ENCODE measurements around the gene DND1. TPM values are rescaled to one million over a fixed set of nuclear protein-coding genes. Genes with fewer than 3 reads are reported as not detected.
"Not testable (repeated sequence)": the region's sequence is repeated elsewhere in the genome, so short reads cannot be mapped to it uniquely, and the experiment has no call there.

Gene DND1
- polyA plus RNA-seq, 2 donors, result 0.76 to 1.9 TPM

DNA sequence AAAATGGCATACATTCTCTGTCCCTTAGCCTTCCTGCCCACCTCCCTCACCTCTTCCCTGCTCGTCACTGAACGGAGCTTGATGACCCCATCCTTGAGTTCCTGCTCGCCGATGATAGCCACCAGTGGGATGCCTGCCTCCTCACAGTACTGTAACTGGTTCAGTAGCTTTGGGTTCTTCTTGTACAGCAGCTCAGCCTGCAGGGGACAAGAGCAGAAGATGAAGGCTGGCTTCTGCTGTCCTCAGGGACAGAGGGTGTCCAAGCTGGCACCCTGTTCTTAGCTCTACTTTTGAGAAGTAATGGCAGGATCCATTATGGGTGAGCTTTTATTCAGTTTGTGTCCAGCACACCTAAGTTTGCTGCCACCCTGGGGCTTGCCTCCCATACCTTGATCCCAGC, 1.3 kb upstream of the DND1 start:
- Histone ChIP-seq H3K9me3 (ENCODE audit: control insufficient read depth in 2 of 2, insufficient read depth in 1 of 2, low read depth in 1 of 2, low read length in 1 of 2) (no peaks in the 10 kb centered on the region), H3K27me3 (ENCODE audit: control insufficient read depth in 1 of 2, insufficient read depth in 2 of 2, low read length in 2 of 2) (no peaks in the 10 kb centered on the region), H3K36me3 (ENCODE audit: control insufficient read depth in 2 of 2, insufficient read depth in 2 of 2, low read length in 1 of 2) (peaks cover 19 to 50% of the 10 kb centered on the region in 2 donors), H3K27ac (ENCODE audit: low read depth in 2 of 2, low read length in 1 of 2) (no peak overlapping the region), H3K4me1 (ENCODE audit: control insufficient read depth in 2 of 2, insufficient read depth in 2 of 2, low read length in 1 of 2) (no peaks in the 10 kb centered on the region), H3K4me3 (ENCODE audit: low read depth in 1 of 2, low read length in 2 of 2) (no peak overlapping the region)
- WGBS, 2 donors, result 92 to 95% methylated on average over 4 of the region's 4 CpGs

DNA sequence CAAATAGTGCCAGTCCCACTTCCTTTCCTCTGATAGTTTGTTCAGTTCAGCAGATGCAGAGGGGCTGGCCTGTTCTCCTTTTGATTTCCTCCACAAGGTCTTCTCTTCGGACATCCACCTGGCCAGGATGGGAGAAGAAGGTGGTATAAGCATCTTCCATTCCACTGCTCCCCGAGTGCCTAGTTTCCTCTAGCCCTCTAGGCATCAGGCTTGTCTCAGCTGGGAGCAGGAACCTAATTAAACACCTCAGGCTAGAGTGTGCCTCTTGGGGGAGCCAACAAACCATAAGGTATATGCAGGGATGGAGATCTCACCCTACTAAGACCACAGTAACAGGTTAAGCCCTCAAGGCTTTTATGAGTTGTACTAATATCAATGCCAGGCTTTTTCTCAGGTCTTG, 835 bp upstream of the DND1 start:
- WGBS, 2 donors, result 79 to 83% methylated on average over 2 of the region's 2 CpGs
- Histone ChIP-seq H3K27me3 (ENCODE audit: control insufficient read depth in 1 of 2, insufficient read depth in 2 of 2, low read length in 2 of 2) (no peaks in the 10 kb centered on the region), H3K9me3 (ENCODE audit: control insufficient read depth in 2 of 2, insufficient read depth in 1 of 2, low read depth in 1 of 2, low read length in 1 of 2) (no peaks in the 10 kb centered on the region), H3K4me3 (ENCODE audit: low read depth in 1 of 2, low read length in 2 of 2) (no peak overlapping the region), H3K36me3 (ENCODE audit: control insufficient read depth in 2 of 2, insufficient read depth in 2 of 2, low read length in 1 of 2) (peaks cover 23 to 54% of the 10 kb centered on the region in 2 donors), H3K4me1 (ENCODE audit: control insufficient read depth in 2 of 2, insufficient read depth in 2 of 2, low read length in 1 of 2) (no peaks in the 10 kb centered on the region), H3K27ac (ENCODE audit: low read depth in 2 of 2, low read length in 1 of 2) (no peak overlapping the region)

DNA sequence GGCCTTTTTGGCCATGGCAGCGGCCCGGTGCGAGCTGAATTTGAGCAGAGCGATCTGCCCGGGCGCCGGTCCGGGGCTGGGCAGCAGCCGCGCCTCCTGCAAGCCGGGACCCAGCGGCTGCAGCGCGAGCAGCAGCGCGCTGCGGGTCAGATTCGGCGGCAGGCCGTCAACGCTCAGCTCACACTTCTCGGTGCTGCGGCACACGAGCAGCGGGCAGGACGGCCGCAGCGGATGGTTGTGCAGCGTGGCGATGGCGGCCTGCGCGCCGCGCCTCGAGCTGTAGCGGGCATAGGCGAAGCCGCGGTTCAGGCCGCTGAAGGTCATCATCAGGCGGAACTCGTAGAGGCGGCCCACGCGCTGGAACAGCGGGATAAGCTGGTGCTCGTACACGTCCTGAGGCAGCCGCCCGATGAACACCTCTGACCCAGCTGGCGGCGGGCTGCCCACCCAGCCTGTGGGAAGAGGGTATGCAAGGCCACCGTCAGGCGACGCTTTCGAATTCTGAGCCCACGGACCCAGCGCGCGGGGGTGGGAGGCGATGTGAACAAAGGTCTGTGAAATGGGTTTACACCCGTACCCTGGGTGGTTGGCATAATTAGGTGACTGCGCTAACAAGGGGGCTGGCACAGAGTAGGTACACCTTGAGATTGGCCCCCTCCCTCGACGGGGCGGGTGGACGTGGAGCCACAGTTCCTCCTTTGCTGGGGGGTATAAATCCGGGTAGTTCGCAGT, 755 bp downstream of the DND1 start:
- no peaks in the 10 kb centered on the region for H3K27me3 ChIP-seq (ENCODE audit: control insufficient read depth in 1 of 2, insufficient read depth in 2 of 2, low read length in 2 of 2)
- H3K36me3 ChIP-seq (ENCODE audit: control insufficient read depth in 2 of 2, insufficient read depth in 2 of 2, low read length in 1 of 2), result peaks cover 37 to 65% of the 10 kb centered on the region in 2 donors
- no peaks in the 10 kb centered on the region for H3K9me3 ChIP-seq (ENCODE audit: control insufficient read depth in 2 of 2, insufficient read depth in 1 of 2, low read depth in 1 of 2, low read length in 1 of 2)
- no peak overlapping the region for H3K27ac ChIP-seq (ENCODE audit: low read depth in 2 of 2, low read length in 1 of 2)
- H3K4me3 ChIP-seq (ENCODE audit: low read depth in 1 of 2, low read length in 2 of 2), result no peak overlapping the region
- H3K4me1 ChIP-seq (ENCODE audit: control insufficient read depth in 2 of 2, insufficient read depth in 2 of 2, low read length in 1 of 2), result peaks cover 0 to 3% of the 10 kb centered on the region in 2 donors
- WGBS, 2 donors, result 55 to 60% methylated on average over 69 to 70 of the region's 70 CpGs

DNA sequence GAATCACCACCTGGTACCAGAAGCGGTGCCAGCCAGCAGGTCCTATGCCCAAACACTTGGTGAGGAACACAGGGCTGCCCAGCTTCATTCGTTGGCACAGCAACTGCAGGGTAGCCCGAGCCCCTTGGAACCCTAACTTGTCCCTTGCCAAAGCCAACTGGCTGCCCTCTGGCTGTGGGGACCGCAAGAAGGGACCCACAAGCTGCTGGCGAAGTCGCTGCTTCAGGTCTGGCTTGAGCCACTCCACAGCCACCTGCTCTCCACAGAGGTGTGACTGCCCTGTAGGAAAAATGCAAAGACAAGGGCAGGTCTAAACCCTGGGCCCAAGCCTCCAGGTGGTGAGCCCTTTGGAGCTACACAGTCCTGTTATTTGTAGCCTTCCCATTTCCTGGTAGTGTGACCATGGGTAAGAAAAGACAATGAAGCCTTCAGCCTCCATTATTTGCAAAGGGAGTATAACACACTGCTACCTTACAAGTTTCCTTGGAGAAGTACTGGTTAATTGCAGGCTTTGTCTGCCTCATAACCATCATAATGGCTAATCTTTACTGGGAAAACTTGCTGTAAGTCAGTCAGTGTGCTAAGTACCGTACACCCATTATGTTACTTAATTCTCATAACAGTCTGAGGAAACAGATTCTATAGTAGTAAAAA, 1.8 kb downstream of the DND1 start:
- H3K9me3 ChIP-seq (ENCODE audit: control insufficient read depth in 2 of 2, insufficient read depth in 1 of 2, low read depth in 1 of 2, low read length in 1 of 2), result no peaks in the 10 kb centered on the region
- 95 to 97% methylated on average over 4 to 6 of the region's 7 CpGs for WGBS, 2 donors
- H3K27me3 ChIP-seq (ENCODE audit: control insufficient read depth in 1 of 2, insufficient read depth in 2 of 2, low read length in 2 of 2), result no peaks in the 10 kb centered on the region
- H3K4me3 ChIP-seq (ENCODE audit: low read depth in 1 of 2, low read length in 2 of 2), result no peak overlapping the region
- peaks cover 29 to 55% of the 10 kb centered on the region in 2 donors for H3K36me3 ChIP-seq (ENCODE audit: control insufficient read depth in 2 of 2, insufficient read depth in 2 of 2, low read length in 1 of 2)
- no peak overlapping the region for H3K27ac ChIP-seq (ENCODE audit: low read depth in 2 of 2, low read length in 1 of 2)
- H3K4me1 ChIP-seq (ENCODE audit: control insufficient read depth in 2 of 2, insufficient read depth in 2 of 2, low read length in 1 of 2), result peaks cover 0 to 3% of the 10 kb centered on the region in 2 donors

DNA sequence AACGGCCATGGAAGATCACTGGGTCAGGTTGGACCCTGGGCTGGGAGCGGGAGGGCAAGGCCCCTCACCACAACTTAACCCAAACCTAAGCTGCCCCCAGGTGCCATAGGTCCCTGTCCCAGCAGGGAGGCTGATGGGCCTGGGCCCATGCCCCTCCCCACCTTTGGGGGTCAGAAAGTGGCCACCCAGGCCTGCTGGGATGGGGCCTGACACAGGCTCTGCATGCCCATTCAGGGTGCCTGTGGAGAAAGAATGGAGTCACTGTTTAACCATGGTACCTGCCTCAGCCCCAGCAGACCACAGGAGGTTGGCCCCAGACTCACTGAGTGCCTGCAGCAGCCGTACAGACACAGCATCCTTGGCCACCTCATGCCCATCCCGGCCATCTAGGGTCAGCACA, 2.3 kb downstream of the DND1 start:
- not testable (repeated sequence) for H3K4me3 ChIP-seq (ENCODE audit: low read depth in 1 of 2, low read length in 2 of 2); H3K4me1 ChIP-seq (ENCODE audit: control insufficient read depth in 2 of 2, insufficient read depth in 2 of 2, low read length in 1 of 2); H3K27me3 ChIP-seq (ENCODE audit: control insufficient read depth in 1 of 2, insufficient read depth in 2 of 2, low read length in 2 of 2); H3K9me3 ChIP-seq (ENCODE audit: control insufficient read depth in 2 of 2, insufficient read depth in 1 of 2, low read depth in 1 of 2, low read length in 1 of 2); H3K27ac ChIP-seq (ENCODE audit: low read depth in 2 of 2, low read length in 1 of 2)
- WGBS, 2 donors, result 92 to 95% methylated on average over 4 of the region's 4 CpGs
- peaks cover 27 to 52% of the 10 kb centered on the region in 2 donors for H3K36me3 ChIP-seq (ENCODE audit: control insufficient read depth in 2 of 2, insufficient read depth in 2 of 2, low read length in 1 of 2)

DNA sequence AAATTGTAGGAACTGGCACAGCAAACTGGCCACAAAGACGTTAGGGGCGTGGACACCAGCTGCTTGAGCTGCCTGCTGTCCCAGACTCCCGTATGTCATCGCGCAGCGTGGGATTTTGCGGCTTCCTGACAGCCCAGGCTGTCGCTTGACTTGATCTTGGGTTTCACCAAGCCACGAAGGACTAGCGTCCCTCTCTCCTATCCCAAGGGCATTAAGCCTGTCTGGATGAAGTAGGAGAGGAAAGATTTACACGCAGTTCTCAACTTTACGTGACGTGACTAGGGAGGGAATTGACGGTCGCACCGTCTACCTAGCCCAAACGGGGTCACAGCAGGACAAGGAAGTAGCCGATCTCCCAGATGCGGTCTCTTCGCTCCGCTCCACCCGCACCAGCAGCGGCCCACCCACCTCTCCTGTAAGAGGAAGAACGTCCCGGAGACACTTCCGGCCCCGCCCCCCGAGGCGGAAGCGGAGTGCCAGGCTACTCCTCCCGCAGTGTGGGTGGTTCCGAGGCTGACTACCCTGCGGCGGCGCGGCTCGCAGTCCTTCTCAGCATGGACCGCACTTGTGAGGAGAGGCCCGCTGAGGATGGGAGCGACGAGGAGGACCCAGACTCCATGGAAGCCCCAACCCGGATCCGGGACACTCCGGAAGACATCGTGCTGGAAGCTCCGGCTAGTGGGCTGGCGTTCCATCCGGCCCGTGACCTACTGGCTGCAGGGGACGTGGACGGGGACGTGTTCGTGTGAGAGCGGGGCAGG, 8.8 kb downstream of the DND1 start, which contains the start of gene WDR55:
WDR55 (plus strand) TSS at position 546 of the 761 bp plus-strand sequence; CDS start at position 555, 9 bp downstream.
- Histone ChIP-seq H3K27ac (ENCODE audit: low read depth in 2 of 2, low read length in 1 of 2) (peak within 1 kb of the TSS; percentile 99), H3K36me3 (ENCODE audit: control insufficient read depth in 2 of 2, insufficient read depth in 2 of 2, low read length in 1 of 2) (peaks cover 31 to 42% of the 10 kb centered on the region in 2 donors), H3K27me3 (ENCODE audit: control insufficient read depth in 1 of 2, insufficient read depth in 2 of 2, low read length in 2 of 2) (no peaks in the 10 kb centered on the region), H3K4me3 (ENCODE audit: low read depth in 1 of 2, low read length in 2 of 2) (peak within 1 kb of the TSS; percentile 95 to 98), H3K4me1 (ENCODE audit: control insufficient read depth in 2 of 2, insufficient read depth in 2 of 2, low read length in 1 of 2) (peaks cover 0 to 7% of the 10 kb centered on the region in 2 donors), H3K9me3 (ENCODE audit: control insufficient read depth in 2 of 2, insufficient read depth in 1 of 2, low read depth in 1 of 2, low read length in 1 of 2) (no peaks in the 10 kb centered on the region)
- 0% methylated on average over 54 of the region's 54 CpGs for WGBS, 2 donors

DNA sequence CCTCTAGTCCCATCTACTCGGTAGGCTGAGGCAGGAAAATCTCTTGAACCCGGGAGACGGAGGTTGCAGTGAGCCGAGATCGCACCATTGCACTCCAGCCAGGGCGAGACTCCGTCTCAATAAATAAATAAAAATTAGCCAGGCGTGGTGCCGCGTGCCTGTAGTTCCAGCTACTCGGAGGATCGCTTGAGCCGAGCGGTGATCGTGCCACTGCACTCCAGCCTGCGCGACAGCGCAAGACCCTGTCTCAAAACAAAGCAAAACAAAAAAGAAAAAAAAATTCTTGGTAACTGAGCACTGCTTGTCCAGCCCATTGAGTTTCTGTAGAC, 9.4 kb downstream of the DND1 start:
- Histone ChIP-seq H3K36me3 (ENCODE audit: control insufficient read depth in 2 of 2, insufficient read depth in 2 of 2, low read length in 1 of 2) (peaks cover 31 to 41% of the 10 kb centered on the region in 2 donors), H3K27me3 (ENCODE audit: control insufficient read depth in 1 of 2, insufficient read depth in 2 of 2, low read length in 2 of 2) (no peaks in the 10 kb centered on the region), H3K4me3 (ENCODE audit: low read depth in 1 of 2, low read length in 2 of 2) (peak overlapping the region; percentile 95 to 98), H3K9me3 (ENCODE audit: control insufficient read depth in 2 of 2, insufficient read depth in 1 of 2, low read depth in 1 of 2, low read length in 1 of 2) (no peaks in the 10 kb centered on the region), H3K4me1 (ENCODE audit: control insufficient read depth in 2 of 2, insufficient read depth in 2 of 2, low read length in 1 of 2) (peaks cover 0 to 7% of the 10 kb centered on the region in 2 donors), H3K27ac (ENCODE audit: low read depth in 2 of 2, low read length in 1 of 2) (peak overlapping the region; percentile 99)
- WGBS, 2 donors, result 8 to 11% methylated on average over 18 of the region's 18 CpGs

DNA sequence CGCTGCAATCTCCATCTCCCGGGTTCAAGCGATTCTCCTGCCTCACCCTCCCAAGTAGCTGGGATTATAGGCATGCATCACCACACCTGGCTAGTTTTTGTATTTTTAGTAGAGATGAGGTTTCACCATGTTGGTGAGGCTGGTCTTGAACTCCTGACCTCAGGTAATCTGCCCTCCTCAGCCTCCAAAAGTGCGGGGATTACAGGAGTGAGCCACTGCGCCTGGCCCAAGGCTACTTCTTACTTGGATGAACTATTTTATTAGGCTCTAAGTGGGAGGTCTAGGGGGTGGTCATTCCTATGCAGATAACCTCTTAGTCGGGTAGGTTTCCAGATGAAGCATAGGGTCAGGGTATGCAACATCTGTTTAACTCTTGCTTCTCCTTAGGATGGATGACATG, 13.0 kb downstream of the DND1 start:
- not testable (repeated sequence) for H3K4me3 ChIP-seq (ENCODE audit: low read depth in 1 of 2, low read length in 2 of 2); H3K27ac ChIP-seq (ENCODE audit: low read depth in 2 of 2, low read length in 1 of 2); H3K9me3 ChIP-seq (ENCODE audit: control insufficient read depth in 2 of 2, insufficient read depth in 1 of 2, low read depth in 1 of 2, low read length in 1 of 2); H3K4me1 ChIP-seq (ENCODE audit: control insufficient read depth in 2 of 2, insufficient read depth in 2 of 2, low read length in 1 of 2); H3K27me3 ChIP-seq (ENCODE audit: control insufficient read depth in 1 of 2, insufficient read depth in 2 of 2, low read length in 2 of 2)
- WGBS, 2 donors, result 87 to 89% methylated on average over 6 of the region's 6 CpGs
- peaks cover 37 to 42% of the 10 kb centered on the region in 2 donors for H3K36me3 ChIP-seq (ENCODE audit: control insufficient read depth in 2 of 2, insufficient read depth in 2 of 2, low read length in 1 of 2)

DNA sequence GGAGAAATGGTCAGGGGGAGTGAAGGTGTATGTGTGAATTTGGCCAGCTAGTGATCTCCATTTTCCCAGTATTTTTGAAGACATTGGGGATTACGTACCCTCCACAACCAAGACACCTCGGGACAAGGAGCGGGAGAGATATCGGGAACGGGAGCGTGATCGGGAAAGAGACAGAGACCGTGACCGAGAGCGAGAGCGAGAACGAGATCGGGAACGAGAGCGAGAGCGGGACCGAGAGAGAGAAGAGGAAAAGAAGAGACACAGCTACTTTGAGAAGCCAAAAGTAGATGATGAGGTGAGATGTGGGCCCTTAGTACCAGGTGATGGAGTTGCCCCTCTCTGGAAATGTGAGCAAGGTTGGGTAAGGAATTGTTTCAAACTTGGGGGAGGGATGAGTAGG, 14.5 kb downstream of the DND1 start:
- Histone ChIP-seq H3K27ac (ENCODE audit: low read depth in 2 of 2, low read length in 1 of 2) (no peak overlapping the region), H3K4me1 (ENCODE audit: control insufficient read depth in 2 of 2, insufficient read depth in 2 of 2, low read length in 1 of 2) (no peaks in the 10 kb centered on the region), H3K27me3 (ENCODE audit: control insufficient read depth in 1 of 2, insufficient read depth in 2 of 2, low read length in 2 of 2) (no peaks in the 10 kb centered on the region), H3K4me3 (ENCODE audit: low read depth in 1 of 2, low read length in 2 of 2) (no peak overlapping the region), H3K36me3 (ENCODE audit: control insufficient read depth in 2 of 2, insufficient read depth in 2 of 2, low read length in 1 of 2) (peaks cover 43 to 44% of the 10 kb centered on the region in 2 donors), H3K9me3 (ENCODE audit: control insufficient read depth in 2 of 2, insufficient read depth in 1 of 2, low read depth in 1 of 2, low read length in 1 of 2) (no peaks in the 10 kb centered on the region)
- WGBS, 2 donors, result 98 to 99% methylated on average over 17 of the region's 17 CpGs

Data from esophagus (tissue), 2 donors.